A549 treated with dexamethasone at 1 μM for 4 hours (cell line): Measurements from ENCODE around the gene SBNO2. TPM values are rescaled to one million over a fixed set of nuclear protein-coding genes. Genes with fewer than 3 reads are reported as not detected.

Source experiments
- total RNA-seq: library from RNA; stranded (reverse); fragments of 200-300 nt; extraction: Qiagen RNA extraction; gene quantifications from 5 replicates; pipeline ENCODE4 v1.2.3, GENCODE V29; 2022

SBNO2 gene
- total RNA-seq = 18.1 to 33.6 TPM (median 32.9 TPM) in 5 replicates

GRCh38 chr19:1173845-1174809 is at the start of gene SBNO2:
SBNO2 (minus strand) TSS chr19:1174268; CDS start chr19:1154276, 19,992 bp downstream.

GRCh38 chr19:1205114-1206099 is 31.3 kb upstream of the SBNO2 start, which contains the start of gene STK11:
STK11 (plus strand) TSS chr19:1205778; CDS start chr19:1206914, 1,136 bp downstream.

GRCh38 chr19:1103708-1104310 is 70.3 kb downstream of the SBNO2 start, which contains the start of gene GPX4:
GPX4 (plus strand) TSS chr19:1103994; CDS start chr19:1104044, 50 bp downstream.

GRCh38 chr19:1094978-1095701 is 78.9 kb downstream of the SBNO2 start, which contains the start of gene POLR2E:
POLR2E (minus strand) TSS chr19:1095375; CDS start chr19:1095315, 60 bp downstream.

GRCh38 chr19:1066748-1067340 is 107.2 kb downstream of the SBNO2 start, which contains the start of gene ARHGAP45:
ARHGAP45 (plus strand) TSS chr19:1067167; CDS start chr19:1067406, 239 bp downstream.

Other genes with a start within 250 kb of the SBNO2 start
- gene ARID3A, start 248.2 kb downstream of the SBNO2 start, total RNA-seq = 2.8 to 6.6 TPM (median 5.6 TPM) in 5 replicates
- gene WDR18, start 189.9 kb downstream of the SBNO2 start, total RNA-seq = 39.8 to 62.3 TPM (median 57.5 TPM) in 5 replicates
- 1.7 to 3.9 TPM (median 3.0 TPM) in 5 replicates for gene GRIN3B, start 173.8 kb downstream of the SBNO2 start, total RNA-seq
- gene TMEM259, start 153.1 kb downstream of the SBNO2 start, total RNA-seq = 62.1 to 144 TPM (median 130 TPM) in 5 replicates
- gene RNU6-2, start 152.7 kb downstream of the SBNO2 start, total RNA-seq = not detected in 5 replicates
- 93.3 to 117 TPM (median 109 TPM) in 5 replicates for gene CNN2, start 147.7 kb downstream of the SBNO2 start, total RNA-seq
- gene ABCA7, start 134.2 kb downstream of the SBNO2 start, total RNA-seq = 11.1 to 20.7 TPM (median 16.9 TPM) in 5 replicates
- gene ARHGAP45, start 107.1 kb downstream of the SBNO2 start, total RNA-seq = 2.8 to 6.4 TPM (median 5.2 TPM) in 5 replicates
- 202 to 261 TPM (median 248 TPM) in 5 replicates for gene POLR2E, start 78.9 kb downstream of the SBNO2 start, total RNA-seq
- gene GPX4, start 70.3 kb downstream of the SBNO2 start, total RNA-seq = 425 to 537 TPM (median 506 TPM) in 5 replicates
- gene STK11, start 31.5 kb upstream of the SBNO2 start, total RNA-seq = 29.4 to 42.3 TPM (median 38.7 TPM) in 5 replicates
- gene CBARP, start 63.7 kb upstream of the SBNO2 start, total RNA-seq = 1.9 to 5.3 TPM (median 4.0 TPM) in 5 replicates
- 78.2 to 173 TPM (median 164 TPM) in 5 replicates for gene ATP5F1D, start 67.5 kb upstream of the SBNO2 start, total RNA-seq
- 46.2 to 71.8 TPM (median 63.4 TPM) in 5 replicates for gene MIDN, start 74.3 kb upstream of the SBNO2 start, total RNA-seq
- 102 to 197 TPM (median 115 TPM) in 5 replicates for gene CIRBP, start 95.1 kb upstream of the SBNO2 start, total RNA-seq
- gene FAM174C, start 101.3 kb upstream of the SBNO2 start, total RNA-seq = 46.5 to 92.2 TPM (median 76.5 TPM) in 5 replicates
- 0.88 to 2.2 TPM (median 2.1 TPM) in 5 replicates for gene EFNA2, start 111.6 kb upstream of the SBNO2 start, total RNA-seq
- gene NDUFS7, start 209.6 kb upstream of the SBNO2 start, total RNA-seq = 65.2 to 75.4 TPM (median 72.9 TPM) in 5 replicates
- gene GAMT, start 227.3 kb upstream of the SBNO2 start, total RNA-seq = 25.9 to 45.1 TPM (median 41.6 TPM) in 5 replicates
- 79.5 to 119 TPM (median 110 TPM) in 5 replicates for gene DAZAP1, start 233.3 kb upstream of the SBNO2 start, total RNA-seq